Heart right ventricle (tissue), 16 donors: ENCODE measurements around the gene FOSL1. TPM values are rescaled to one million over a fixed set of nuclear protein-coding genes. Genes with fewer than 3 reads are reported as not detected.

Experiments used
- ATAC-seq, 8 donors: fragments of 200-7000 bp; cut with Tn5 transposase; one replicate each; pipeline ENCODE4 v1.9.1; 2020; ENCODE audit warnings: mild to moderate bottlenecking in 8 of 8, moderate library complexity in 8 of 8, moderate number of reproducible peaks in 1 of 8
- DNase-seq, 2 donors: peaks; one replicate each; pipeline ENCODE4 v3.0.0-alpha.2; 2020
- H3K27ac ChIP-seq, 10 donors: fragments of 200-600 bp; sonication (generic) in 2 of 10; one replicate each; pipeline versions ENCODE4 v1.5.0 to v1.8.0; 2020 to 2022; ENCODE audit warnings: mild to moderate bottlenecking in 3 of 10
- H3K27me3 ChIP-seq, 7 donors: fragments of 200-600 bp; one replicate each; pipeline ENCODE4 v1.8.0; 2021 to 2022; ENCODE audit warnings: mild to moderate bottlenecking in 2 of 7
- H3K36me3 ChIP-seq, 9 donors: fragments of 200-600 bp; sonication (generic) in 1 of 9; one replicate each; pipeline versions ENCODE4 v1.5.0 to v1.8.0; 2020 to 2022; ENCODE audit warnings: mild to moderate bottlenecking in 2 of 9
- H3K4me1 ChIP-seq, 9 donors: fragments of 200-600 bp; sonication (generic) in 1 of 9; one replicate each; pipeline versions ENCODE4 v1.5.0 to v1.8.0; 2020 to 2022; ENCODE audit warnings: mild to moderate bottlenecking in 4 of 9
- H3K4me3 ChIP-seq, 10 donors: fragments of 200-600 bp; sonication (generic) in 2 of 10; one replicate each; pipeline versions ENCODE4 v1.5.0 to v1.8.0; 2020 to 2022; ENCODE audit warnings: mild to moderate bottlenecking in 7 of 10, moderate library complexity in 2 of 10
- H3K9me3 ChIP-seq, 11 donors: fragments of 200-600 bp in 10 of 11; sonication (generic) in 2 of 11; one replicate each; pipeline versions ENCODE4 v1.5.0 to v1.8.0; 2013 to 2022; ENCODE audit warnings: mild to moderate bottlenecking in 2 of 11, control low read depth in 1 of 11, moderate library complexity in 1 of 11
- CTCF ChIP-seq, 9 donors: fragments of 200-600 bp; sonication (generic) in 2 of 9; IDR thresholded peaks; one replicate each; pipeline versions ENCODE4 v1.5.0 to v1.8.0; 2021 to 2022; ENCODE audit warnings: antibody characterized with exemption in 9 of 9, mild to moderate bottlenecking in 5 of 9, moderate library complexity in 1 of 9
- WGBS, 2 donors: extraction: QIAGEN DNeasy Blood & Tissue Kit; methylation state at CpG; one replicate each; pipeline ENCODE4 v1.1.7; 2013; ENCODE audit warnings: inconsistent platforms in 1 of 2; 5-methylcytosine and 5-hydroxymethylcytosine counted together
- intact Hi-C, 10 donors: fragments of 100-400 bp; cut with DNase I; formaldehyde crosslinking; loops; one replicate each; pipeline versions ENCODE4 v1.11.1 to v1.14.2; 2022
- polyA plus RNA-seq, 2 donors: library from polyadenylated mRNA; stranded (reverse); fragments of 200-250 nt; gene quantifications; one replicate each; pipeline ENCODE4 v1.2.3, GENCODE V29; 2013
- total RNA-seq, 10 donors: library from RNA; stranded (reverse); fragmentation: NEBNext Ultra II Directional in 3 of 10; extraction: Animal tissue kit (Norgen Biotek cat#: 25700) in 3 of 10; gene quantifications; one replicate each; pipeline versions ENCODE4 v1.2.1 to v1.2.4, GENCODE V29; 2021 to 2023
- donor health status: Arrhythmogenic right ventricular cardiomyopathy.
- donor health status: ischemic (EF 13 %, LVEDD 7.1; RV severe dilation, severe dysfunction).
- donor health status: healthy with polysubstance abuse.
- donor health status: DM: no; HTN: yes; CAD: no.
- donor health status: DM: no; HTN: no; CAD: no.
- donor health status: ischemic (EF 25% LVEDD 6.9; RV normal size, moderate dysfunction).
- donor health status: ischemic (EF 25% LVEDD 5.7; RV mildly dilated, moderate dysfunction).
- donor health status: healthy.
- donor health status: DM: yes; HTN: yes; CAD: no.
- donor health status: Ischemic cardiomyopathy.
- donor health status: ischemic (EF 35%, LVEDD 5.7; RV mildly dilated, moderate dysfunction).
- donor health status: nonischemic (EF 11% LVEDD 7.7; RV severe dilation, severe dysfunction).
- donor health status: DM: yes; HTN: yes; CAD: no.
- donor health status: PGD.
- donor health status: ischemic (EF 29% LVEDD 5.4; RV normal size, mild dysfunction).
- donor health status: nonischemic (EF 23%, LVEDD 6.1; RV moderate dilation, normal function).

Gene FOSL1
- total and polyA plus RNA-seq, 12 donors: 0.31 to 32.8 (median 2.8) TPM; not detected in 2

DNA sequence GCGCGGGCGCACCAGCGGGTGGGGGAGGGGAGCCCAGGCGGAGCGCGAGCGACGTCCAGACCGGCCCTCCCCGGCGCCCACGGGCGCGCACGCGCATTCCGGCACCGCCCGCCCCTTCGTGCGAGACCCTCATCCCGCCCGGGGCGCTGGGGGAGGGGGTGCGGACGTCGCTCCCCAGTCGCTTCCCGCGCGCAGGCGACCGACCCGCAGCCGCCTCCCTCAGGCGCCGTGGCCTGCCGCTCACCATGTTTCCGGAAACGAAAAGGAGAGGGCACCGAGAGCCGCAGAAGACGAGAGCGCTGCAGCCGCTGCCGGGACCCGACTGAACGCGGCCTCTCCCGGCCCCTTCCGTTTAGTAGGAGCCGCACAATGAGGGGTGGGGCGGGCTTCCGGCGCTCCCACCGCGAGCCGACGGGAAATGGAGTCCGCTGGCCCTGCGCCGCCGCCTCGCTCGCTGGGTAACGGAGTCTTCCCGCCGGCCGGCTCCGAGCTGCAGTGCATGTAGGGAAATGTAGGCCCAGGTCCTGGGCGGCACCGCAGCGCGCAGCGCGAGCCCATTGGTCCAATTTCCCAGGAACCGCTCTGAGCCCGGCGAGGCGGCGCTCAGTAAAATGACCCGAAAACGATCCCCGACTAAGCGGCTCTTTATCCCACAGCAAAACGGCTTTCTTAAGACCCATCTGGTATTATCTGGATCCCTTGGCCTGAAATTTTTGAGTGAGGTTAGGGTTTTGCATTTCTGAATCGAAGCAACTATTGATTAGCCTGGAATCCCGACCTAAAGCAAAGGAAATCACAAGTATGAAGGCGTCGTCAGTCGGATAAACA, 42.1 kb downstream of the FOSL1 start, which contains the start of gene CFL1:
CFL1 (minus strand) TSS at position 328 of the 828 bp plus-strand sequence; CDS start at position 247, 81 bp downstream.
- H3K4me1 ChIP-seq: peaks cover 12 to 65% (median 51%) of the 10 kb centered on the region in 9 donors
- TF ChIP-seq CTCF (IDR thresholded peaks at IDR 0.05): peak in 1 of 9 donors; percentile 5
- peaks cover 9 to 53% (median 37%) of the 10 kb centered on the region in 9 donors for H3K36me3 ChIP-seq
- H3K27me3 ChIP-seq: no peaks in the 10 kb centered on the region
- peak within 1 kb of the TSS; percentile 74 to 100 (median 99) for H3K4me3 ChIP-seq
- peak; percentile 99 for DNase-seq
- WGBS, 2 donors: 0% methylated on average over 82 to 92 of the region's 92 CpGs
- no peaks in the 10 kb centered on the region for H3K9me3 ChIP-seq
- intact Hi-C loops: loop anchor here in 3 of 10 donors (1.0 to 2.0 kb wide), 2 partner anchors 31 kb away; partner anchors contain the start of gene FIBP (in 2 of the 3)
- ATAC-seq: peak; percentile 75 to 83 (median 80)
- H3K27ac ChIP-seq: peak within 1 kb of the TSS; percentile 90 to 100 (median 98)

DNA sequence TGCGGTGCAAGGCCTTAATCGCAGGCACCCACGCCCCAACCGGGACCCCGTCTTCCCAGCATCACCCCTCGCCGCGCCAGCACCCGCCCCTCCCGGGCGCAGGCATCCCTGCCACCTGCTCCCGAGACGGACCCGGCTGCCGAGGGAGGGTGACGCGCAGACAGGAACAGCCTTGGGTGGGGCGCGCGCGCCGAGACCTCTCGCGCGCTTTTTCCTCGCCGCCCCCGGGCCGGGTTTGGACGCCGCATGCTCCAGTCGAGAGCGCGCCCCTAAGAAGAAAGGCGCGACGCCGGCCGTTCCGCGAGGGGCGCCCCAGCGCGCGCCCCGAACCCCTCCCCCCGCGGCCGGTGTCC, 42.7 kb downstream of the FOSL1 start:
- peaks cover 9 to 53% (median 37%) of the 10 kb centered on the region in 9 donors for H3K36me3 ChIP-seq
- intact Hi-C loops: no loop called here
- H3K4me3 ChIP-seq: peak overlapping the region; percentile 74 to 100 (median 99)
- H3K27me3 ChIP-seq: no peaks in the 10 kb centered on the region
- 0 to 1% methylated on average over 47 to 48 of the region's 49 CpGs for WGBS, 2 donors
- H3K4me1 ChIP-seq: peaks cover 12 to 60% (median 48%) of the 10 kb centered on the region in 9 donors
- no peaks in the 10 kb centered on the region for H3K9me3 ChIP-seq
- no peak for TF ChIP-seq CTCF (IDR thresholded peaks at IDR 0.05)
- H3K27ac ChIP-seq: peak overlapping the region; percentile 90 to 100 (median 98)
- DNase-seq (peak; percentile 45 to 63), ATAC-seq (no peak)

DNA sequence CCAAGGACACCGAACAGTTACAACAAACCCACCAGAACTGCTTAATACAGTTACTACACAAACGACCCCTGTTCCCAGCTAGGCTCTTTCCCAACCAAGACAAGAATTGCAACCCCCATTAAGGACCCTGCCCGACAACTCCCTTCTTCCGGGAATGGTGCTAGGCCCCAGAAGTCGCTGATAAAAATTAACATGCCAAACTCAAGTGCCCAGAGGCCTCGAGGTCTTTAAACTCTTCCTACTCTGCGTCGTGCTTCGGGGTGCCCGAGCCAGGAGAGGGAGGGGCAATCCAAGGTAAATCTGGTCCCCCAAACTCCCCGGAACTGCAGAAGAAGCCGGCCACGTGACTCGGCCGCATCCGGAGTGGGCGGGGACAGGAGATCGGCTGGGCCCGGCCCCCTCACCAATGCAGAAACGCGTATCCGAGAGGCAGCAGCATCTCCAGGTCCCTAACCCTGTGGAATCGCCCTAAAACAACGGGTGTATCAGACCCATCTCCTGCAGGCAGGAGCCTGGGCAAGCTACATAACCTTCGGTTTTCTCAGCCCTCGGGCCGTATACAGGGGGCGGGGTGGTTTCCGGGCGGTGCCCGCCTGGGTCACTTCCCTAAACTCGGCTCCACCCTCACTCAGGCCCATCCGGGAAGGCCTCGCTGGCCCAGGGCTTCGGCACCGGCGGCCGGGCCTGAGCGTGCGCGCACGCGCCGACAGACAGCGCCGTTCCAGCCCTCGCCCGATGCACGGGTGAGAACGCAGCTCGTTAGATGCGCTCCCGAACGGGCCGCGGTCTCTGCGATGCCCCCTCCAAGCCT, 43.3 kb downstream of the FOSL1 start:
- peak overlapping the region; percentile 74 to 100 (median 99) for H3K4me3 ChIP-seq
- ATAC-seq (peak; percentile 24 to 46 (median 32)), DNase-seq (peak; percentile 82 to 87)
- peaks cover 0 to 1% (median 0%) of the 10 kb centered on the region in 11 donors for H3K9me3 ChIP-seq
- H3K4me1 ChIP-seq: peaks cover 12 to 55% (median 43%) of the 10 kb centered on the region in 9 donors
- intact Hi-C loops: no loop called here
- no peak for TF ChIP-seq CTCF (IDR thresholded peaks at IDR 0.05)
- no peaks in the 10 kb centered on the region for H3K27me3 ChIP-seq
- H3K27ac ChIP-seq: peak overlapping the region; percentile 90 to 100 (median 98)
- WGBS, 2 donors: 1% methylated on average over 57 of the region's 57 CpGs
- peaks cover 9 to 53% (median 31%) of the 10 kb centered on the region in 9 donors for H3K36me3 ChIP-seq

DNA sequence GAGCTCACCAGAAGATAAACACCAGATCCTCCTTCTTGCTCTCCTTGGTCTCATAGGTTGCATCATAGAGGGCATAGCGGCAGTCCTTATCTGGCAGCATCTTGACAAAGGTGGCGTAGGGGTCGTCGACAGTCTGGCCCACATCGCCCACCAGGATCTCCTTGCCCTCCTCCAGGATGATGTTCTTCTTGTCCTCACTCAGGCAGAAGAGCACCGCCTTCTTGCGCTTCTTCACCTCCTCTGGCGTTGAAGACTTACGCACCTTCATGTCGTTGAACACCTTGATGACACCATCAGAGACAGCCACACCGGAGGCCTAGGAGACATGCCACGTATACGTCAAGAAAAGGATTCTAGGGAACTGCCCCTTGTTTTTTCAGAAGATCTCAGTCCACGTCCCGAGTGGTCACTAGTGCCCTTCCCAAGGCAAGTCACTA, 44.2 kb downstream of the FOSL1 start:
- Histone ChIP-seq H3K9me3 (peaks cover 0 to 10% (median 3%) of the 10 kb centered on the region in 11 donors), H3K27ac (peak overlapping the region in 4 of 10 donors; percentile 97 to 99 (median 98)), H3K27me3 (no peaks in the 10 kb centered on the region), H3K4me3 (peak overlapping the region in 9 of 10 donors; percentile 74 to 100 (median 99)), H3K4me1 (peaks cover 12 to 45% (median 33%) of the 10 kb centered on the region in 9 donors), H3K36me3 (peaks cover 9 to 56% (median 34%) of the 10 kb centered on the region in 9 donors)
- no peak for TF ChIP-seq CTCF (IDR thresholded peaks at IDR 0.05)
- ATAC-seq: no peak
- WGBS, 2 donors: 83 to 84% methylated on average over 15 of the region's 15 CpGs
- intact Hi-C loops: no loop called here
- no peak for DNase-seq
